NCI-H2227 treated with DMSO at 0.1 percent for 48 hours (cell line): ENCODE measurements around the gene ANKRD40.
"Not testable (repeated sequence)": the region's sequence is repeated elsewhere in the genome, so short reads cannot be mapped to it uniquely, and the experiment has no call there.

Source experiments
- DNase-seq: peaks from one replicate; lab custom pipeline; 2025; lab: John Stamatoyannopoulos, UW

ANKRD40 gene

DNA sequence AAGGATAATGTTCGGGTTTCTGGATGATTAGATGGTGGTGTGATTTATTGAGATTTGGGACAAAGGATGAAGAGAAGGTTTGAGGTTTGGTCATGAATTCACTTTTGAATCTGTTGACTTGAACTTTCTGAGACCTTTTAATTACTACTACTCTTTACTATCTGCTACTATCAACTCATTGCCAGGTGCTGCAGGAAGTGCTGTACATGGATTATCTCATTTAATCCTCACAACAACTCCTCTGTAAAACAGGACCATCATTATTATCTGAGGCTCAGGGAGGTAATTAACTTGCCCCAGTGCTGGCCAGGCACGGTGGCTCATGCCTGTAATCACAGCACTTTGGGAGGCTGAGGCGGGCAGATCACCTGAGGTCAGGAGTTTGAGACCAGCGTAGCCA is 2.9 kb upstream of the ANKRD40 start:
- DNase-seq: no peak

DNA sequence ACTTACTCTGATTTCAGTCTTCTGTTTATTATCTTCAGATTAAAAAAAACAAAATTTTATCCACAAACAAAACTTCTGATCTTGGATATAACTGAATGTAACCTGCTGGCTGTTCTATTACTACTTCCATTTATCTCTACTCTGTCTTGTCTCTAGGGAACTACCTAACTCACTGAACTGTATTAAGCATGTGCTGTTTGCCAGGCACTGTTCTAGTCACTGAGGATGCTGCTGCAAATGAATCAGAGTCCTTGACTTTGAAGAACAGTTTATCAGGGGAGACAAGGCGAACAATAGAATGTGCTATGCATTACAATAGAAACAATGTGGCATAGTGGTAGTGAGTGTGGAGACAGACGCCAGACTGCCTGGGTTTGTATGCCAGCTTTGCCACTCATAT is 2.3 kb upstream of the ANKRD40 start:
- no peak for DNase-seq

DNA sequence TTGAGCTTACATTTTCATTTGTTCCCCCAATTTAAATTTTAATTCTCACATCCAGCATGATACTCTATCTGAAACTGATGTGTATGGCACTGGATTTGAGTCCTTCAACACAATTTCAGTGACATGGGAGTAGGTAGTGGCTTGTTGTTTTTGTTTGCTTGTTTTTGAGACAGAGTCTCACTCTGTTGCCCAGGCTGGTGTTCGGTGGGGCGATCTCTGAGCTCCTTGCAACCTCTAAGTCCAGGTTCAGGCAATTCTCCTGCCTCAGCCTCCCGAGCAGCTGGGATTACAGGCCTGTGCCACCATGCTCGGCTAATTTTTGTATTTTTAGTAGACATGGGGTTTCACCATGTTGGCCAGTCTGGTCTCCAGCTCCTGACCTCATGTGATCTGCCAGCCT is 1.3 kb upstream of the ANKRD40 start:
- DNase-seq: not testable (repeated sequence)

DNA sequence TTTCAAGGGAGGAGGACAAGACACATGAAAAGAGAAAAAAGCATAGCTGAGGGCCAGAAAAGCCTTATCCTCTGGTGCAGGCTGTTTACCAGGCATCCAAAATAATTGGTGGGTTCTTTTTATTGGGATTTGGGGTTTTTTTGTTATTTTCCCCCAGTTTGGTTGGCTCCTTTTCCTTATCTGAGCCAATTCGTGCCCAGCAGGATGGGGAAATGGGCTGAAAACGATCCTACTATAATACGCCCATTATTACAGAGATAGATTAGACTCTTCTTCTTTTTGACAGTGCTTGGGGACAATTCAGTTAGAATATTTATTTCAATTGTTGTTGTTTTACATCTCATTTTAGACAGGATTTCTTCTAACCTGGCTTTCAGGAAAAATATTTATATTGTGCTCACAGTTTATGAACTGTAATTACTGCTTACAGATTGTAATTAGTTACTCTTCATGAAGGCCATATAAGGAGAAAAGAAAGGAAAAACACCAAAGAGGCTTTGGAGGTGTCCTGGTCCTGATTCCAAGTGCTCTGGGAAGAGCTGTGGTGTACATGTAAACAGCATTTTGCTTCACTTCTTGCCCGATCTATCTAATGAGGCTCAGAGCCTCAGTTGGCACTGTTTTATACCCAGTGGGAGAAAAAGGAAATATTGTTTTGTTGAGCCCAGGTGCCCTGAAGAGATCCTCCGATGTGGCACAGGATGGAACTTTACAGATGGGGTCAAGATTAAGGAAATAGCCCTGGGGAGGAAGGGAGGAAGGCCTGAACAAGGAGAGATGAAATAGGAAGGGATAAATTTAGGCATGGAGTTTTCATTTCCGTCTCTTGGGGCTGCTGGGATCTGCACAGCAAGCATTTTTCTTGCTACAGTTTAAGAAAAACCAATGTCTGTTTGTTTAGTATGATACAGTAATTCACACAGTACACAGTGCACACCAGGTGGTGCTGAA is 611 bp upstream of the ANKRD40 start:
- peak; percentile 42 for DNase-seq

DNA sequence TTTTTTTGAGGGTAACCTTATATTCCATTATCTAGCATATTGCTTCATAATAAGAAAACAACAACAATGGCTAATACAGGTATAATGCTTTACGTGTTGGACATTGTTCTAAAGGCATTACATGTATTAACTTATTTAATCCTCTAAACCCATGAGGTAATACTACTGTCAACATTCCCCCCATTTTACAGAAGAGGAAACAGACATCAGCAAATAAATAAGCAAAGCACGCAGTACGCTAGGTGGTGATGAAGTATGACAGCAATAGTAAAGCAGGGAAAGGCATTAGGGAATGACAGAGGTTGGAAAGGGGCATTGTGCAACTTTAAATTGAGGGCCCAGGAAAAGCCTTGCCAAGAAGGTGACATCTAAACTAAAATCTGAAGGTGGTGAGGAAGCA is 4.6 kb downstream of the ANKRD40 start:
- no peak for DNase-seq

DNA sequence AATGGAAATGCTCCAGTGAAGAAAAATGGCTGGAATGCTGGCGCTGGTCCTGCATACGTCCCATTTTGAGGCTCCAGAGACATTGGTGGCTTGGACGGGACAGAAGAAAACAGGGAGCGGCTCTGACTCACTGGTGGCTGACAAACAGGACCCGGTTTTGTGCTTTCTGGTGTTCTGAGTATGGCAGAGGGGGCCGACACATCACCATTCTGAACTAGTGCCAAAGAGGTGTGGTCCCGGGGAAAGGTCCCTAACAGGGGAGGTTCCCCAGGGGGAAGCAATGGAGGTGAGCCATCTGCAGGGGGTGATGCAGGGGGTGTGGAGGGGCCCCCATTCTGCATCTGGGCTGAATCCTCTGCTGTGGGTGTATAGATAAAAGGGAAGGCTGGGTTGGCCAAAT is 8.3 kb downstream of the ANKRD40 start:
- DNase-seq: no peak

DNA sequence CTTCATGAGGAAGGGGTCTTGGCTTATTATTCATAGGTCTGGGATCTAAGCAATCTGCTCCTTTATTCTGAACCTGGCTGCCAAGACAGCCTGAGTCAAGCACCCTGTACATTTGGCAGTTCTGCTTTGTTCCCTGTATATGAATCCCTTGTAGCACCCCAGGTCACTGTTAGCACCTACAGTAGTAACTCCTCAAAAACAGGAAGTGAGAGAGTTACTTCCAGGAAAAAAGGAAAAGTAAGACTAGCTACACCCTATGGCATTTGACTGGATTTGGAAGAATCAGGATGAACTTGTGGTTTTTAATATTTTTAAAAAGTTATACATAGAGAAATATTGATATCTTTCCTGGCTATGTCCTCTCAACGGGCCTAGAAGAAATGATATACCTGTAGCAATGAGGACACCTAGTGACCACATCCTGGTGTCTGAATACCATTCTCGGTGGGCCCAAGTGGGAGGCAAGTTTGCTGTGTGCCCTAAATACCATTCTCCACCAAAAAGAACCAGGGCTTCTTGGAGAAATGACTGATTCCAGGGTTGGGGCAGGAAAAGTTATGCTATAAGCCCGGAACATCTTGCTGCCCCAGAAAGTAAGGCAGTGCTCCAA is 9.9 kb downstream of the ANKRD40 start:
- DNase-seq: no peak

DNA sequence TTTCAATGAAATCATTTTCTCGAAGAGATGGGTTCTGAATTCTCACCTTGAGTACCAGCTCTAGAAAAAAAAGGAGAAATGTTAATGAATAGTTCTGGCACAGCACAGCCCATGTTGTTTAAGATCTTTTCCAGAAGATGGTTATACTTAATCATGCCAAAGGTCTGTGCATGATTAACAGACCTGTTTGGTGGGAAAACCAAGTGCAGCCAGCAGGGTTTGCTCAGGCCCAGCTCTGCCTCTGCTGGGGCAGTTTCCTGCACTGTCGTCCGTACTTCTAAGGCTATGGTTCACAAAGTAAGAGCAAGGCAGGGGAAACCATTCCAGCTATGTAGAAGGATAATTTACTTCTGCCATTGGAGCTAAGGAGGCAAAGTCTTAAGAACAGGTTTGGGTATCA is 10.7 kb downstream of the ANKRD40 start:
- no peak for DNase-seq

DNA sequence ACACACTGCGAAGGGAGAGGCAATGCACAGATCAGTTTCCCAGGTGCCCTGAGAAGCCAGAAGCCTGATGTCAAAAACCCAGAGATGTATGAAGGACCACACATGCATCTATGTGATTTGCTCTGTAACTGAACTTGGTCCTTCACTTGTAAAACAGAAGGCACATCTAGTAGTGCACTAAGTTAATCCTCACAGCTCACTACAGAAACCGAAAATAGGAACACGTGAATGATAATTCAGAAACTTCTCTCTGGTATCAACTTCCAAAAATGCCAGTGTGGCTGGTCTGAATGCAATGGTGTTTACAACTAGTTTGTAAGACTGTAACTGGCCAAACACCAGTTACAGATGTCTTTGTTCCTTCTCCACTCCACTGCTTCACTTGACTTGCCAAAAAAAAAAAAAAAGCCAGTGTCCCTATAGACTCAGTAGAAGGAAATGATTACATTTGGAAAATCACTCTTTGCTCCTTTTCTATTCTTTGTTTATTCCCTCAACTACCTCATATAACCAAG is 11.3 kb downstream of the ANKRD40 start:
- no peak for DNase-seq

DNA sequence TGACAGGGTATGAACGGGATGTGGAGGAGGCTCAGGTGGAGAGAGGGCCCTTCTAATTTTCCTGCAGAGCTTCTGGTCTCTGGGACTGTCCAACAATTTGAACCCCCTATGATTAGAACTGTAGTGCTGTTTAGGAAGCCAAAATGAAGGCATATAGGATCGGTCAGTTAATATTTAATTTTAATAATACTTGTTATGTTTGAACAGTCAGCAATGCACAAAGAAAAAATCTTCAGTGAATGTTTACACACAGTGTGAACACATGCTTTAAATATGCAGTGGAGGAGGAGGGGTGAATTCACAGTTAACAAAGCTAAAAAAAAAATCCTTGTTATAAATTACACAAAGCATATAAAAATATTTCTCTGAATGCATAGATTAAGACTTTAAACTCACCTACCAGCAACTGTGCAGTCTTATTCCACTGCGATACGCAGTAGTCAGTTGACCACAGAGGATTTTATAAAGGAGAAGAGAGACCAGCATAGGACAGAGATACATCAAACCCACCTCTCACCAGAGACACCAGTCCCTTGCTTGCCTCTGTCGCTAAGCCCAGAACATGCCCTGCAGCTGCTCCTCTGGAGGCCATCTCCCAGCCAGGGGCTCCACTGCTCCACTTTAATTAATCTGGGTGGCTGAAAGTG is 14.6 kb downstream of the ANKRD40 start:
- no peak for DNase-seq

DNA sequence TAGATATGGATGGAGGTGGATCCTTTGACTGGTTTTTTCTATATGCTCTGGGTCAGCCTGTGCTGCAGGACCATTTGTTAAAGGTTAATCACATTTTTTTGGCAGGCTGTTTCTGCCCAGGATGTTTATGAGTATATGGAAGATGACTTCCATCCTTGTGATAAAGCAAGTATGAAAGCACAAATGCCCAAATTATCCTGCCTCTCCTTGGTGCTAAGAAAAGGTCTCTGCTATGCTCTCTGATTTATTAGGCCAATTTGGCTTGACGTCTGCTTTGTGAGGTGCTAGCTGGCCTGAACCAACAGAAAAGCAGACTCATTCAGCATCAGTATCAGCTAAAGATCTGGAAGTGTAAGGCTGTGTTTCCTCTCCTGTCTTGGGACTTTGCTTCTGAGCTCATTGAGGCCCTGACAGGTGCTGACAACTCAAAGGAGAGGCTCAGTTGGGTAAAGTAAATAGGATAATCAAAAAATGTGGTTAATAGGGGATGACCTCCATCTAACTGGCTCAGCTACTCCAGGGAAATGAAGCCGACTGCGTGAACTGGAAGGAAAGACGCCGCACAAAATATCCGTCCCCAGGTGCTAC is 15.2 kb downstream of the ANKRD40 start:
- DNase-seq: no peak

DNA sequence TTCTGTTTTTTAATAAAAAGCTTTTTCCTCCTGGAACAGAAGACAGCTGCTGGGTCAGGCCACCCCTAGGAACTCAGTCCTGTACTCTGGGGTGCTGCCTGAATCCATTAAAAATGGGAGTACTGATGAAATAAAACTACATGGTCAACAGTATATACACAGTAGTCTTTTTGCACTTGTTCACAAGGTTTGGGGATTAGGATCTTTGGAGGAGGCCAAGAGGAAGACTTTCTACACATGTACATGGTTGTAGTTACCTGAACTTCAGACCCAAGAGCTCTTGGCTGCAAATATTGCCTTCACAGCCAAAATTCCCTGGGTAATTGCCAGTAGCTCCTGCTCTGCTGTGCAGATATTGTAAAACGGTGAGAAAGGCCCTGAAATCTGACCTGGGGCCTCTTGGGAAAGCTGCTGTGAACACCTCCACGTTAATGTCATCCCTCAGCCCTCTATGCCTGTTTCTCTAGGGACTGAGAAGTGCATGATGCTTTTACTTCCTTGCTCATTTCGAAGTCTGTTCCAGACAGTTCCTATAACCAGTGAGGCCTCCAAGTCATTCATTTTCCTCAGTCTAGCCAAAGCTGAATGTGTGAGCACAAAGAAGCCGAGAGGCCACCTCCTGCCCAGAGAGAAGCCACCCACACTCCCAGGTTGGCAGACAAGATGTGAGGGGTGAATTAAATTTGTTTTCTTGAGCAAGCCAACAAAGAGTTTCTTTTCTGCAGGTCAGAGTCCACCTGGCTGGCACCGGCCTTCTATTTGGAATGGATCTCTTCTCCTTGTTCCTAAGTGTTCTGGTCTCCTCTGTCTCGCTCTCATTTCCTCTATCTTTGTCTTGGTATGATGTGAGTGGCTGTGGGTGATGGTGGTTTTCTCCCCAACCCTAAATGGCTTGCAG is 15.9 kb downstream of the ANKRD40 start:
- DNase-seq: no peak

DNA sequence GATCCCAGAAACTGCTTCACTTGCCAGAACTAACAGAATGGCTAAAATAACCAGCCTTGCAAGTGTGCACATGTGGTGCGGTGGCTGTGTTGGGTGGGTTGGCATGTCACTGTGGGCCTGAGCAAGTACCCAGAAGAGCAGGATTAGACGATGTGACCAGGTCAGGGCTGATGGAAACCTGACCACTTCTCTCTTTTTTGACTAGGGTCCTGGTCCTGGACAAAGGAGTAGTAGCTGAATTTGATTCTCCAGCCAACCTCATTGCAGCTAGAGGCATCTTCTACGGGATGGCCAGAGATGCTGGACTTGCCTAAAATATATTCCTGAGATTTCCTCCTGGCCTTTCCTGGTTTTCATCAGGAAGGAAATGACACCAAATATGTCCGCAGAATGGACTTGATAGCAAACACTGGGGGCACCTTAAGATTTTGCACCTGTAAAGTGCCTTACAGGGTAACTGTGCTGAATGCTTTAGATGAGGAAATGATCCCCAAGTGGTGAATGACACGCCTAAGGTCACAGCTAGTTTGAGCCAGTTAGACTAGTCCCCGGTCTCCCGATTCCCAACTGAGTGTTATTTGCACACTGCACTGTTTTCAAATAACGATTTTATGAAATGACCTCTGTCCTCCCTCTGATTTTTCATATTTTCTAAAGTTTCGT is 16.7 kb downstream of the ANKRD40 start:
- no peak for DNase-seq

DNA sequence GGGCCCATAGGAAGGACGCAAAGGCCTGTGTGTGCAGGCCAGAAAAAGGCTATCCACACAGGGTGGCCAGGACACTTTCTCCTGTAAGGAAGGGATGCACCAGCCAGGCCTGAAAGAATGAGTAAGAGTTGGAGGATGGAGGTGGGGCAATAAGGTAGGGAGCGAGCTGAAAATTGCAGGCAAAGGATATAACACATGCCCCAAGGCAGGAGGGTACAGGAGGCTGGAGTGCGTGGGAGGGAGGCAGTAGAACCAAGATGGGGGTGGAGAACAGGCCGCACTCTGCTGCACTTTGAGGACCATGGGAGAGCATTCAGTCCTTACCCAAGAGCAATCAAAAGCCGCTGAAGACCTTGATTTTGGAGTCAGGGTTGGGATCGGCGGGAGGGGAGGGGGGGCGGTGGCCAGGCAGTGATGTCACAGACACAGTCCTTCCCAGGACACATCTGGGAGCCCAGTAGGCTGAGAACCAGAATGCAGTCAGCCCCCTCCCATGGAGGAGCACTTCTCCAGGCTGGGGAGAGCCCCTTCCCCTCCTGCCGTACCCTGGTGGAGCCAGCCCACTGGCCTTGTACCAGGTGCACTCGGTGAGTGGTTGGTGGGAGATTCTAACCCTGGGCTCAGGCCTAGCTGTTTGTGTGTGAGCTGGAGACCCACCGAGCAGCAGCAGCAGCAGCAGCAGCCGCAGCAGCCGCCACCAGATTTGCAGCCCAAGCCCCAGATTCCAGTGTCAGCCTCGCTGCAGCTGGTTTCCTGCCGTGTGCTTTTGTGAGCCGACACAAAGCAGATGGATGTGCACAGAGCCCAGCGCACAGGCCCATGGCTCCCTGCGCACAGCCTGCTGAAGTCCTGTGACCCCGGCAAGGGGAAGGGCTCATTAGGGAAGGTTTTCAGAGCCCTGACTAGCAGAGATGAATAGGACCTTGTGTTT is 17.5 kb downstream of the ANKRD40 start:
- DNase-seq: no peak

DNA sequence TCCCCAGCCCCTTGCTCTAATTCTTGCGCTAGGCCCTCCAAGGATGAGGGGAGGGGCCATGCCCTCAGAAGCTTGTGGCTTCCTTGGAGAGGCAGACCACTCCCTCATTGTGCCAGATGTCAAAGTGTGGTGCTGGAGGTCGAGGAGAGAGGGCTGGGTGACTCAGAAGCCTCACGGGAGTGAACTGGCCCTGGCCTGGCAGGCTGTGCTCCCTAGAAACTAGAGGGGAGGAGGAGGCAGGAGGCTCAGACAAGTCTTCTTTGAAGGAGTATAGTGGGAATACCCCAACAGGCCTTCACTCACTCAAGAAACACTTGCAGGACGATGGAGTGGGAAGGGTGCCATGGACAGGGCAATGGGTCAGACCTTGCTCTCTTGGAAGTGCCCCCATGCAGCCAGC is 18.5 kb downstream of the ANKRD40 start:
- DNase-seq: no peak

DNA sequence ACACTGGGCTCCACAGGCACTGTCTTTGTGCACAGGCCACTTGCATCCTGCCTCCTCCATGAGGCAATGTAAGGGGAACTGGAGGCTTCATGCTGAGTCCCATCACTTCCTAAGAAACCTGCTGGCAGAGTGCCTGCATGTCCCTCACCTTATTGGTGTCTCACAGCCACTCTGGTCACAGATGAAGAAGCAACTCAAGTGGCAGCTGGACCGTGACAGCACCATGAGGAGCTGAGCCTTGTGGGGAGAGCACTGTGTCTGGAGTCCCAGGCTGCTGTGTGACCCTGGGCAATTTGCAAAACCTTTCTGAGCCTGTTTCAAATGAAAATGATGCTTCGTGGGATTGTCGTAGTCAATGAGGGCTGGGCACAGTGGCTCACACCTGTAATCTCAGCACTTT is 19.5 kb downstream of the ANKRD40 start:
- DNase-seq: no peak

DNA sequence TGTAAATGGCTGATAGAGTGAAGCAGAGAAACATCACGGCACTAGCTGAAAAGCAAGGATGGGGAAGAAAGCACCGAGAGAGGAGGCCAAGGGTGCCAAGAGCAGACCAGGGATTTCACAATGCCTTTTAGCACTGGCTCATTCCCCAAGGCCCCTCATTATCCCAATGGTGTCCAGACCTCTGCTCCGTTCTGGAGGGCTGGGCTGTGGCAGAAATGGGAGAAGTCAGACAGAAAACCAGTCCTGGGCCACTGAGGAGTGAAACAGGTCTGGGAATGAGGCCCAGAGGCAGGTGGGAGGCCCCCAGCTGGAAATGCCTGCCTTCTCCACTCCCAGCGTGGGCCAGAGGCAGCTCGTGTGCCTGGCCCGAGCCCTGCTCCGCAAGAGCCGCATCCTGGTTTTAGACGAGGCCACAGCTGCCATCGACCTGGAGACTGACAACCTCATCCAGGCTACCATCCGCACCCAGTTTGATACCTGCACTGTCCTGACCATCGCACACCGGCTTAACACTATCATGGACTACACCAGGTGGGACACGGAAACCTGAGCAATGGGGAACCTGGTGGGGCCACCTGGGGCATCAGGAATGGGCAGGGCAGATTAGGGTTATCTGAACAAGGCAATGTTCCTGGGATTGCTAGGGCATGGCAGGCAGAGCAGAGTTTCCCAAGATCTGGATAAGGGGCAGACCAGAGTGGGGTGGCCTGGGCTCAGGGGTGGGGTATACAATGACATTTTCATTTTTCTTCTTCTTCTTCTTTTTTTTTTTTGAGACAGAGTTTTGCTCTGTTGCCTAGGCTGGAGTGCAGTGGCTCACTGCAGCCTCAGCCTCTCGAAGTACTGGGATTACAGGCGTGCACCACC is 20.3 kb downstream of the ANKRD40 start:
- peak; percentile 45 for DNase-seq

DNA sequence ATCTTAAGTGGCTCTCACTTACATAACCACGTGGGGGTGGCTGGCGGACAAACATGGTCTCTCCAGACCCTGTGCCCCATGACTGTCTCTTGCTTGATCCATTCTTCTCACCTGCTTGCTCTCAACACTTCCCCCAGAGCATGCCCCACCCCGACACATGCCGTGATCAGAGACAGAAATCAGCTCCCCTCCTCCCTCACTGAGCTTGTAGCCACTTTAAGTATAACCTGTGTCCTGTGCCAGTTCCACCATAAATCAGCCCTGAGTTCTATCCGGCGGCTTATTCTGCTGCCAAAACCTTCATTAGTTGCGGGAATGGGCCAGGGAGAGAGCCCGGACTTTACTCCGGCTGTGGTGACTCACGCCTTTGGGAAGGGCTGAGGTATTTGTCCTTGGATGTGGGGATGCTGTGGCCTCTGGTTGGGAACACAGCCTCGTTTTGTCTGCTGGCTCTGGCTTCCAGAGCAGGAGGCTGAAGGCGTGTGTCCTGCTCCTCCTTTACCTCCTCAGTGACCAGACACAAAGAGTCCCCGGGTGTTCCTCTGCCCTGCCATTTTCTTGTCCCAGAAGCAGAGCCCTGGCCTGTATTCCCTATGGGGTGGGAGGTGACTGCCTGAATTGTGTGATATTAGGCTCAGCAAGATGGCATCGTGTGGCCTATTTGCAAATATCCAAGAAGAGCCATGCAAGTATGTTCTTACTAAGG is 21.1 kb downstream of the ANKRD40 start:
- DNase-seq: no peak
